ENCODE measurements around the gene TPM2.

GRCh38 chr9:35674025-35674361 is 15.7 kb downstream of the TPM2 start:
- TF ChIP-seq CTCF (IDR thresholded peaks at IDR 0.05) (no peak), SIN3A (IDR thresholded peaks at IDR 0.05; ENCODE audit: borderline replicate concordance, low read depth, low read length) (no peak), SMC3 (IDR thresholded peaks at IDR 0.05; ENCODE audit: low read depth, low read length) (no peak), NRF1 (IDR thresholded peaks at IDR 0.05; ENCODE audit: low read depth, low read length) (no peak), GABPA (IDR thresholded peaks at IDR 0.05; ENCODE audit: low read depth) (no peak), POLR2AphosphoS5 (IDR thresholded peaks at IDR 0.05; ENCODE audit: low read depth, low read length) (no peak), MAX (IDR thresholded peaks at IDR 0.05; ENCODE audit: low read depth) (no peak), MEF2A (IDR thresholded peaks at IDR 0.05; ENCODE audit: borderline replicate concordance, low read depth) (no peak), EZH2phosphoT487 (IDR thresholded peaks at IDR 0.05; ENCODE audit: borderline replicate concordance, low read depth) (no peak), EP300 (IDR thresholded peaks at IDR 0.05; ENCODE audit: borderline replicate concordance in 1 of 2, low read depth in 1 of 2, low read length in 1 of 2) (no peak), TCF12 (IDR thresholded peaks at IDR 0.05) (no peak), MXI1 (IDR thresholded peaks at IDR 0.05; ENCODE audit: low read depth, low read length) (no peak)

Data from SK-N-SH (cell line).